Chondrocyte (in vitro differentiated cells): ENCODE measurements around the gene SLAMF7. TPM values are rescaled to one million over a fixed set of nuclear protein-coding genes. Genes with fewer than 3 reads are reported as not detected.

Experiments
- DNase-seq: peaks from one replicate; pipeline ENCODE4 v3.0.0; 2021; ENCODE audit warnings: mixed read lengths, low spot score
- H3K27ac Mint-ChIP-seq: one replicate; pipeline ENCODE4 v1.8.0; 2021; ENCODE audit warnings: mild to moderate bottlenecking, moderate library complexity, mixed read lengths; ENCODE audit not compliant: unreplicated experiment
- H3K27me3 Mint-ChIP-seq: 2 replicates; pipeline ENCODE4 v1.8.0; 2021; ENCODE audit warnings: low read depth, mixed read lengths
- H3K36me3 Mint-ChIP-seq: 2 replicates; pipeline ENCODE4 v1.8.0; 2021; ENCODE audit warnings: low read depth, mixed read lengths
- H3K4me1 Mint-ChIP-seq: 2 replicates; pipeline ENCODE4 v1.8.0; 2021; ENCODE audit warnings: low read depth, mild to moderate bottlenecking, mixed read lengths
- H3K4me3 Mint-ChIP-seq: one replicate; pipeline ENCODE4 v1.8.0; 2021; ENCODE audit warnings: mild to moderate bottlenecking, moderate library complexity, mixed read lengths; ENCODE audit not compliant: unreplicated experiment
- H3K9me3 Mint-ChIP-seq: 2 replicates; pipeline ENCODE4 v1.8.0; 2021; ENCODE audit warnings: low read depth, mixed read lengths
- total RNA-seq: library from RNA; stranded (reverse); gene quantifications from 3 replicates; pipeline ENCODE4 v1.2.1, GENCODE V29; 2021
- TF ChIP-seq, protein P1 (sequence below): fragments of 200-600 bp; sonication (generic); IDR thresholded peaks from 2 replicates; pipeline ENCODE4 v1.5.0; 2021; ENCODE audit warnings: antibody characterized with exemption, mild to moderate bottlenecking, moderate library complexity

The SLAMF7 gene
- total RNA-seq, 1 donor from 2014 or later, result not detected

GRCh38 chr1:160740133-160740688 lies 1.2 kb downstream of the SLAMF7 start:
- TF ChIP-seq, protein P1, sequence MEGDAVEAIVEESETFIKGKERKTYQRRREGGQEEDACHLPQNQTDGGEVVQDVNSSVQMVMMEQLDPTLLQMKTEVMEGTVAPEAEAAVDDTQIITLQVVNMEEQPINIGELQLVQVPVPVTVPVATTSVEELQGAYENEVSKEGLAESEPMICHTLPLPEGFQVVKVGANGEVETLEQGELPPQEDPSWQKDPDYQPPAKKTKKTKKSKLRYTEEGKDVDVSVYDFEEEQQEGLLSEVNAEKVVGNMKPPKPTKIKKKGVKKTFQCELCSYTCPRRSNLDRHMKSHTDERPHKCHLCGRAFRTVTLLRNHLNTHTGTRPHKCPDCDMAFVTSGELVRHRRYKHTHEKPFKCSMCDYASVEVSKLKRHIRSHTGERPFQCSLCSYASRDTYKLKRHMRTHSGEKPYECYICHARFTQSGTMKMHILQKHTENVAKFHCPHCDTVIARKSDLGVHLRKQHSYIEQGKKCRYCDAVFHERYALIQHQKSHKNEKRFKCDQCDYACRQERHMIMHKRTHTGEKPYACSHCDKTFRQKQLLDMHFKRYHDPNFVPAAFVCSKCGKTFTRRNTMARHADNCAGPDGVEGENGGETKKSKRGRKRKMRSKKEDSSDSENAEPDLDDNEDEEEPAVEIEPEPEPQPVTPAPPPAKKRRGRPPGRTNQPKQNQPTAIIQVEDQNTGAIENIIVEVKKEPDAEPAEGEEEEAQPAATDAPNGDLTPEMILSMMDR, result no peak
- H3K27ac Mint-ChIP-seq, result no peak overlapping the region
- H3K4me1 Mint-ChIP-seq, result no peaks in the 10 kb centered on the region
- no peak for DNase-seq
- H3K36me3 Mint-ChIP-seq, result no peaks in the 10 kb centered on the region
- no peak overlapping the region for H3K4me3 Mint-ChIP-seq
- H3K9me3 Mint-ChIP-seq, result peaks cover 8% of the 10 kb centered on the region
- peaks cover 6% of the 10 kb centered on the region for H3K27me3 Mint-ChIP-seq

- no peaks in the 10 kb centered on the region for H3K4me1 Mint-ChIP-seq
- peaks cover 6% of the 10 kb centered on the region for H3K27me3 Mint-ChIP-seq
- H3K4me3 Mint-ChIP-seq, result no peak overlapping the region
- no peaks in the 10 kb centered on the region for H3K36me3 Mint-ChIP-seq
- TF ChIP-seq, protein P1, result no peak
- no peak for DNase-seq
- H3K27ac Mint-ChIP-seq, result no peak overlapping the region
- H3K9me3 Mint-ChIP-seq, result peaks cover 5% of the 10 kb centered on the region
Measured at GRCh38 chr1:160741092-160741501, 2.0 kb downstream of the SLAMF7 start.

DNA sequence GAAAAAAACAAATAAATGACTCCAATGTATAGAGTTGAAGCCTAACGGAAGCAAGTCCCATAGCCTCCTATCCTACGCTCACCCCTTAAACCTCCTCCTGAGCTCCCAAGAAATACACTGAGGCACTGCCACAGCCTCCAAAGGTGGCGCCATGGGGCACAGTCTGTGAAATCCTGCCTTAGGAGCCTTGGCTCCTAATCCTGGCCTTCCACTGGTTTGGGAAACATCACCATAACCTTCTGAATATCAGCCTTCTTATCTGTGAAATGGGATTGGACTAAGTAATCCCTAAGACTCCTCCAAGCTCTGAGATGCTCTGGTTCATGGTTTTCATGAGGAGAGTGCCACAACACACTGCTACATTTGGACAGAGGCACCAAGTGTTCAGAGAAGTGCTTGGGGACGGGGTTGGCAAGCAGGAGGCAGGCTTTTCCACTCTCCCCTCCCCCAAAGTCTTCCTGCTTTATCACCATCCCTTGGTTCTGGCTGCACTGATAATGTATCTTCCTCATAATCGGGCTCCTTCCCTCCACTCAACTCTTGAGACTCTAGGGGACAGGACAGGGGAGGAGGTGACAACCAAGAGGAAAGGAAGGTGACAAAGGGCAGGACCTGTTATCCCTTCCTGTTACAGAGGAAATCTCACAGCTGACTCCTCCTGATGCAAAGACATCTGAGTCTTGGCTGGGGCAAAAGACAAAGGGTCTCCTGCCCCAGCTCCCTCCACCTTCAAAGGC lies 2.7 kb downstream of the SLAMF7 start:
- no peaks in the 10 kb centered on the region for H3K4me1 Mint-ChIP-seq
- no peak overlapping the region for H3K27ac Mint-ChIP-seq
- no peaks in the 10 kb centered on the region for H3K36me3 Mint-ChIP-seq
- no peak for DNase-seq
- TF ChIP-seq, protein P1, result no peak
- peaks cover 3% of the 10 kb centered on the region for H3K9me3 Mint-ChIP-seq
- peaks cover 6% of the 10 kb centered on the region for H3K27me3 Mint-ChIP-seq
- no peak overlapping the region for H3K4me3 Mint-ChIP-seq

GRCh38 chr1:160742428-160743127 lies 3.5 kb downstream of the SLAMF7 start:
- no peaks in the 10 kb centered on the region for H3K4me1 Mint-ChIP-seq
- TF ChIP-seq, protein P1, result no peak

GRCh38 chr1:160743266-160743665 lies 4.2 kb downstream of the SLAMF7 start:
- TF ChIP-seq, protein P1, result no peak
- Mint-ChIP-seq H3K27me3 (peaks cover 9% of the 10 kb centered on the region), H3K4me3 (no peak overlapping the region), H3K36me3 (no peaks in the 10 kb centered on the region), H3K9me3 (no peaks in the 10 kb centered on the region), H3K4me1 (no peaks in the 10 kb centered on the region), H3K27ac (no peak overlapping the region)
- no peak for DNase-seq

More at GRCh38 chr1:160742428-160743127, 3.5 kb downstream of the SLAMF7 start:
- Mint-ChIP-seq H3K27ac (no peak overlapping the region), H3K27me3 (peaks cover 6% of the 10 kb centered on the region), H3K4me3 (no peak overlapping the region), H3K9me3 (no peaks in the 10 kb centered on the region), H3K36me3 (no peaks in the 10 kb centered on the region)
- no peak for DNase-seq
